Progenitor cell of endocrine pancreas (in vitro differentiated cells): ENCODE results near the gene VIPR2. TPM values are rescaled to one million over a fixed set of nuclear protein-coding genes. Genes with fewer than 3 reads are reported as not detected.

Experiments used
- DNase-seq: peaks from one replicate; pipeline ENCODE4 v3.0.0; 2021; ENCODE audit warnings: low spot score; ENCODE audit not compliant: unreplicated experiment
- H3K27ac Mint-ChIP-seq: 2 replicates; pipeline ENCODE4 v1.8.0; 2021; ENCODE audit warnings: mild to moderate bottlenecking, moderate library complexity, mixed read lengths
- H3K27me3 Mint-ChIP-seq: 2 replicates; pipeline ENCODE4 v1.8.0; 2021; ENCODE audit warnings: mixed read lengths
- H3K36me3 Mint-ChIP-seq: 2 replicates; pipeline ENCODE4 v1.8.0; 2022; ENCODE audit warnings: mixed read lengths; ENCODE audit not compliant: insufficient read depth
- H3K4me1 Mint-ChIP-seq: 2 replicates; pipeline ENCODE4 v1.8.0; 2021; ENCODE audit warnings: low read depth, mixed read lengths
- H3K4me3 Mint-ChIP-seq: 2 replicates; pipeline ENCODE4 v1.8.0; 2021; ENCODE audit warnings: low read depth, mild to moderate bottlenecking, moderate library complexity, mixed read lengths
- H3K9me3 Mint-ChIP-seq: 2 replicates; pipeline ENCODE4 v1.8.0; 2021; ENCODE audit warnings: low read depth, mixed read lengths
- total RNA-seq: library from RNA; stranded (reverse); gene quantifications from 2 replicates; pipeline ENCODE4 v1.2.1, GENCODE V29; 2021
- TF ChIP-seq, protein P1 (sequence below): fragments of 200-600 bp; sonication (generic); IDR thresholded peaks from one replicate; pipeline ENCODE4 v1.5.0; 2021; ENCODE audit warnings: antibody characterized with exemption, mild to moderate bottlenecking; ENCODE audit not compliant: unreplicated experiment

Gene VIPR2
- total RNA-seq, 1 donor from 2014 or later = 0.36 TPM

DNA sequence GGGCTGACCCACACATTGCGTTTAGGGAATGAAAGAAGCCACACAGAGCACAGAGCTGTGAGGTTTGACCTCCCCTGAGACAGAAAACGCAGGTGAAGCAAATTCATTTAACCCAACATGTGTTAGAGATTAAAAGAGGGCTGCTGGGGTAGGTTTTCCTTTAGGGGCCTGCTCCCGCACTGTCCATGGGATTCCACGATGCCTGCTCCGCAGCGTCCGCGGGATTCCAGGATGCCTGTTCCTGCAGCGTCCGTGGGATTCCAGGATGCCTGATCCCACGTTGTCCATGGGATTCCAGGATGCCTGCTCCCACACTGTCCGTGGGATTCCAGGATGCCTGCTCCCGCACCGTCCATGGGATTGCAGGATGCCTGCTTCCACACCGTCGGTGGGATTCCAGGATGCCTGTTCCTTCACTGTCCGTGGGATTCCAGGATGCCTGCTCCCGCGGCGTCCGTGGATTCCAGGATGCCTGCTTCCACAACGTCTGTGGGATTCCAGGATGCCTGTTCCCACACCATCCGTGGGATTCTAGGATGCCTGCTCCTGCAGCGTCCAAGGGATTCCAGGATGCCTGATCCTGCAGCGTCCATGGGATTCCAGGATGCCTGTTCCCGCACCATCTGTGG, 78.7 kb downstream of the VIPR2 start:
- H3K36me3 Mint-ChIP-seq = no peaks in the 10 kb centered on the region

DNA sequence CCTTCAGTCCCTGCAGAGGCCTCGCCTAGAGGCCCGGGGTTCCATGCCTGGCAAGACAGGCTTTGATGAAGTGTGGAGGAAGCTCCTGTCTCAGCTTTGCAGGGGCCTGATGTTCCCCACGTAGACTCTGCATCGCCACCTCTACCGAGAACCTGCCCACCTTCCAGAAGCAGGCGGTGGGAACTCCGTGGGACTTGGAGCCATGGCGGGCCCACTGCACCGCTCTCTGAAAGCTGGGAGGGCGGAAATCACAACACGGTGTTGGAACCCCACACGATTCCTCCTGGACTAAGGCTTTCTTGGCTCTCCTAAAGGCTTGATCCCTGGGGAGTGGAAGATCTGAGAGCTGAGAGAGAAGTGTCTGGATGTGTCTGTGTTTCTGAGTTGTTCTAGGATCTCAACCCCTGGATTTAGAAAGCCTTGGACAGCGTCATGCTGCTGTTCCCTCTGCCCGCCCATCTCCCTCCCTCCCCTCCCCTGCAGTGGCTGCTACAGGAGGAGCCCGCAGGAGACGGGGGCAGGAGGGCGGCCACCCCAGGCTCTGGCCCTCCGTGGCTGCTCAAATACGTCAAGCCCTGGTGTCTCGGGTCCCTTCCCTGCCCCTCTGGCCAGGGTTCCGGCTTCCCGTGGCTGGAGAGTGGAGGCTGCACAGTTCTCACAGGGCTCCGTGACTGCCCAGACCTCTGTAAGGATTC, 79.7 kb downstream of the VIPR2 start:
- Mint-ChIP-seq H3K27ac (no peak overlapping the region), H3K4me1 (no peaks in the 10 kb centered on the region), H3K36me3 (no peaks in the 10 kb centered on the region), H3K27me3 (peaks cover 6% of the 10 kb centered on the region), H3K9me3 (no peaks in the 10 kb centered on the region), H3K4me3 (no peak overlapping the region)
- DNase-seq = no peak
- TF ChIP-seq, protein P1, sequence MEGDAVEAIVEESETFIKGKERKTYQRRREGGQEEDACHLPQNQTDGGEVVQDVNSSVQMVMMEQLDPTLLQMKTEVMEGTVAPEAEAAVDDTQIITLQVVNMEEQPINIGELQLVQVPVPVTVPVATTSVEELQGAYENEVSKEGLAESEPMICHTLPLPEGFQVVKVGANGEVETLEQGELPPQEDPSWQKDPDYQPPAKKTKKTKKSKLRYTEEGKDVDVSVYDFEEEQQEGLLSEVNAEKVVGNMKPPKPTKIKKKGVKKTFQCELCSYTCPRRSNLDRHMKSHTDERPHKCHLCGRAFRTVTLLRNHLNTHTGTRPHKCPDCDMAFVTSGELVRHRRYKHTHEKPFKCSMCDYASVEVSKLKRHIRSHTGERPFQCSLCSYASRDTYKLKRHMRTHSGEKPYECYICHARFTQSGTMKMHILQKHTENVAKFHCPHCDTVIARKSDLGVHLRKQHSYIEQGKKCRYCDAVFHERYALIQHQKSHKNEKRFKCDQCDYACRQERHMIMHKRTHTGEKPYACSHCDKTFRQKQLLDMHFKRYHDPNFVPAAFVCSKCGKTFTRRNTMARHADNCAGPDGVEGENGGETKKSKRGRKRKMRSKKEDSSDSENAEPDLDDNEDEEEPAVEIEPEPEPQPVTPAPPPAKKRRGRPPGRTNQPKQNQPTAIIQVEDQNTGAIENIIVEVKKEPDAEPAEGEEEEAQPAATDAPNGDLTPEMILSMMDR = no peak

More for the DNA sequence above, 78.7 kb downstream of the VIPR2 start:
- TF ChIP-seq, protein P1 = no peak
- Mint-ChIP-seq H3K27ac (no peak overlapping the region), H3K27me3 (peaks cover 6% of the 10 kb centered on the region), H3K4me1 (no peaks in the 10 kb centered on the region), H3K9me3 (no peaks in the 10 kb centered on the region), H3K4me3 (no peak overlapping the region)
- DNase-seq = no peak

DNA sequence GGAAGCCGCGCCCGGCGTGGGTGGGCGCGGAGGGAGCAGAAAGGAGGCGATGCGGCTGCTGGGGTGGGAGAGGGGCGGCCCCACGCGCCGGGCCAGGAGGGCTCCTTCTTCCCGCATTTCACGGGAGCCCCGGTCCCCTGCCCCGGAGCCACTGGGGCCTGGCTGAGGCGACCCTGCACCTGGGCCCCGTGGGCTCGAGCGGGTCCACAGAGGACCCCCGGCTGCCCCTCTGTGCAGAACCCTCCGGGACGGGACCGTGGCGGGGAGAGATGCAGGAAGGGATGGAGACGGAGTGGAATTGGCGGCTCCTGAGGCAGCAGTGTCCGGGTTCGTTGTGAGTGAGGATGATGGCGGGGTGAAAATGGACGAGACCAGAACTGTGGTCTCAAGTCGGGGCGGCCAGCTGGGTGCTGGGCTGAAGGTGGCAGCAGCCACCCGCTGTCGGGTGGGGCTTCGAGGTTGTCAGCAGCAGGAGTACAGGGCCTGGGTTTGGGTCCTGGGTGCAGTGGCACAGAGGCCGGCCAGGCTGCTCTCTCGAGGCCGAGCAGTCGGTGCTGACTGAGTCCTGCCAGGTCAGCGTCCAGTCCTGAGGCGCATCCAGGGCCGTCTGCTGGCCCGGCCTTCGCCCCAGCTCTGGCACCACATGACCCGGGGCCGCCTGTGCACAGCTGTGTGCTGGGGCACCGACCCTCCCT, 80.4 kb downstream of the VIPR2 start:
- Mint-ChIP-seq H3K36me3 (no peaks in the 10 kb centered on the region), H3K9me3 (no peaks in the 10 kb centered on the region), H3K4me1 (no peaks in the 10 kb centered on the region), H3K4me3 (no peak overlapping the region), H3K27ac (no peak overlapping the region), H3K27me3 (peaks cover 6% of the 10 kb centered on the region)
- TF ChIP-seq, protein P1 = no peak
- no peak for DNase-seq

DNA sequence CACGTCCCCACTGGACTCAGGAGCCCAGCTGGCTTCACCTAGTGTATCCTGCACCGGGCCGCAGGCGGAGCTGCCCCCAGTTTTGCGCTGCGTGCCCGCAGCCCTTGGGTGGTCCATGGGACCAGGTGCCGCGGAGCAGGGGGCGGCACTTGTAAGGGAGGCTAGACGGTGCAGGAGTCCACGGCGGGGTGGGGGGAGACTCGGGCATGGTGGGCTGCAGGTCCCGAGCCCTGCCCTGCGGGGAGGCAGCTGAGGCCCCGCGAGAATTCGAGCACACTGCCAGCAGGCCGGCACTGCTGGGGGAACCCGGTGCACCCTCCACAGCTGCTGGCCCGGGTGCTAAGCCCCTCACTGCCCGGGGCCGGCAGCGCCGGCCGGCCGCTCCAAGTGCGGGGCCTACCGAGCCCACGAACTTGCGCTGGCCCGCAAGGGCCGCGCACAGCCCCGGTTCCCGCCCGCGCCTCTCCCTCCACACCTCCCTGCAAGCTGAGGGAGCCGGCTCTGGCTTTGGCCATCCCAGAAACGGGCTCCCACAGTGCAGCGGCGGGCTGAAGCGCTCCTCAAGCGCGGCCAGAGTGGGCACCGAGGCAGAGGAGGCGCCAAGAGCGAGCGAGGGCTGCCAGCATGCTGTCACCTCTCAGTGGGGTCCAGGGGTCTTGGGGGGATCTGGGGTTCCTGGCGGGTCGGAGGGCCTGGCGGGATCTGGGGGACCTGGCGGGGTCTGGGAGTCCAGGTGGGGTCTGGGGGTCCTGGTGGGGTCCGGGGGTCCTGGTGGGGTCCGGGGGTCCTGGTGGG, 81.4 kb downstream of the VIPR2 start:
- H3K36me3 Mint-ChIP-seq = no peaks in the 10 kb centered on the region
- TF ChIP-seq, protein P1 = no peak
- no peaks in the 10 kb centered on the region for H3K4me1 Mint-ChIP-seq
- no peak for DNase-seq
- H3K27ac Mint-ChIP-seq = no peak overlapping the region
- H3K4me3 Mint-ChIP-seq = no peak overlapping the region
- H3K27me3 Mint-ChIP-seq = peaks cover 8% of the 10 kb centered on the region
- no peaks in the 10 kb centered on the region for H3K9me3 Mint-ChIP-seq

DNA sequence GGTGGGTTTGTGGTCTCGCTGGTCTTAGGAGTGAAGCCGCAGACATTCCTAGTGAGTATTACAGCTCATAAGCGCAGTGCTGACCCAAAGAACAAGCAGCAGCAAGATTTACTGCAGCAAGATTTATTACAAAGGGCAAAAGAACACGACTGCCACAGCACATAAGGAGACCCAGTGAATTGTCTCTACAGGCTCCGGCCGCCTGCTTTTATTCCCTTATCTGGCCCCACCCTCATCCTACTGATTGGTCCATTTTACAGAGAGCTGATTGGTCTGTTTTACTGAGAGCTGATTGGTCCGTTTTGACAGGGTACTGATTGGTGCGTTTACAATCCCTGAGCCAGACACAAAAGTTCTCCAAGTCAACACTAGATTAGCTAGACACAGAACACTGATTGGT, 82.1 kb downstream of the VIPR2 start:
- Mint-ChIP-seq H3K4me1 (no peaks in the 10 kb centered on the region), H3K27me3 (peaks cover 8% of the 10 kb centered on the region), H3K4me3 (no peak overlapping the region), H3K9me3 (no peaks in the 10 kb centered on the region), H3K27ac (no peak overlapping the region), H3K36me3 (no peaks in the 10 kb centered on the region)
- no peak for DNase-seq
- TF ChIP-seq, protein P1 = no peak
